Right lobe of liver (tissue), 6 donors: ENCODE data around the gene TSBP1. TPM values are rescaled to one million over a fixed set of nuclear protein-coding genes. Genes with fewer than 3 reads are reported as not detected.

ENCODE experiments used
- ATAC-seq, 4 donors: fragments of 200-7000 bp; cut with Tn5 transposase; one replicate each; pipeline ENCODE4 v1.9.1; 2020; ENCODE audit warnings: mild to moderate bottlenecking in 4 of 4, moderate library complexity in 4 of 4
- DNase-seq, 3 donors: peaks; one replicate each; pipeline ENCODE4 v3.0.0-alpha.2; 2020
- H3K27ac ChIP-seq, 3 donors: fragments of 200-600 bp; one replicate each; pipeline ENCODE4 v1.8.0; 2022
- H3K27me3 ChIP-seq, 2 donors: fragments of 200-600 bp; one replicate each; pipeline ENCODE4 v1.8.0; 2022
- H3K36me3 ChIP-seq, 4 donors: fragments of 200-600 bp; sonication (generic) in 1 of 4; one replicate each; pipeline versions ENCODE4 v1.5.1 to v1.8.0; 2017 to 2022; ENCODE audit warnings: control low read depth in 1 of 4
- H3K4me1 ChIP-seq, 4 donors: fragments of 200-600 bp; sonication (generic) in 1 of 4; one replicate each; pipeline versions ENCODE4 v1.5.1 to v1.8.0; 2017 to 2022; ENCODE audit warnings: control low read depth in 1 of 4
- H3K4me3 ChIP-seq, 3 donors: fragments of 200-600 bp; one replicate each; pipeline ENCODE4 v1.8.0; 2022
- H3K9me3 ChIP-seq, 4 donors: fragments of 200-600 bp; sonication (generic) in 1 of 4; one replicate each; pipeline versions ENCODE4 v1.5.1 to v1.8.0; 2017 to 2022; ENCODE audit warnings: control low read depth in 1 of 4
- POLR2A ChIP-seq: fragments of 450-650 bp; IDR thresholded peaks from one replicate; pipeline ENCODE4 v1.6.1; 2017; ENCODE audit warnings: antibody characterized with exemption, mild to moderate bottlenecking
- WGBS: methylation state at CpG from one replicate; pipeline ENCODE4 v1.1.6; 2018; ENCODE audit warnings: low coverage, low lambda C conversion rate; ENCODE audit not compliant: insufficient coverage; ENCODE audit errors: missing lambda C conversion rate; 5-methylcytosine and 5-hydroxymethylcytosine counted together
- intact Hi-C, 2 donors: fragments of 100-400 bp; cut with DNase I; formaldehyde crosslinking; loops; one replicate each; pipeline versions ENCODE4 v1.11.2 to v1.14.1; 2022
- total RNA-seq, 6 experiments: library from RNA; depleted of rRNA in 2 of 6; stranded (reverse); fragments of >200 nt in 2 of 6; fragmentation: NEBNext Ultra II Directional in 3 of 6; extraction: Animal tissue kit (Norgen Biotek cat#: 25700) in 3 of 6; gene quantifications; one replicate each; pipeline versions ENCODE4 v1.1.0 to v1.2.4, GENCODE V29; 2016 to 2023
- TF ChIP-seq, protein P1 (sequence below), 4 donors: fragments of 200-600 bp in 3 of 4; fragments of 450-650 bp in 1 of 4; IDR thresholded peaks; one replicate each; pipeline versions ENCODE4 v1.5.1 to v1.8.0; 2016 to 2022; ENCODE audit warnings: antibody characterized with exemption in 4 of 4, mild to moderate bottlenecking in 2 of 4
- donor health status: DM: no; HTN: yes; CAD: no.
- donor health status: DM: no; HTN: no; CAD: no.
- donor health status: DM: no; HTN: no; CAD: no.
- donor health status: DM: no; HTN: yes; CAD: no.
- donor health status: DM: no; HTN: yes; CAD: no.

The TSBP1 gene
- total RNA-seq, 6 experiments from 2014 or later: not detected

DNA sequence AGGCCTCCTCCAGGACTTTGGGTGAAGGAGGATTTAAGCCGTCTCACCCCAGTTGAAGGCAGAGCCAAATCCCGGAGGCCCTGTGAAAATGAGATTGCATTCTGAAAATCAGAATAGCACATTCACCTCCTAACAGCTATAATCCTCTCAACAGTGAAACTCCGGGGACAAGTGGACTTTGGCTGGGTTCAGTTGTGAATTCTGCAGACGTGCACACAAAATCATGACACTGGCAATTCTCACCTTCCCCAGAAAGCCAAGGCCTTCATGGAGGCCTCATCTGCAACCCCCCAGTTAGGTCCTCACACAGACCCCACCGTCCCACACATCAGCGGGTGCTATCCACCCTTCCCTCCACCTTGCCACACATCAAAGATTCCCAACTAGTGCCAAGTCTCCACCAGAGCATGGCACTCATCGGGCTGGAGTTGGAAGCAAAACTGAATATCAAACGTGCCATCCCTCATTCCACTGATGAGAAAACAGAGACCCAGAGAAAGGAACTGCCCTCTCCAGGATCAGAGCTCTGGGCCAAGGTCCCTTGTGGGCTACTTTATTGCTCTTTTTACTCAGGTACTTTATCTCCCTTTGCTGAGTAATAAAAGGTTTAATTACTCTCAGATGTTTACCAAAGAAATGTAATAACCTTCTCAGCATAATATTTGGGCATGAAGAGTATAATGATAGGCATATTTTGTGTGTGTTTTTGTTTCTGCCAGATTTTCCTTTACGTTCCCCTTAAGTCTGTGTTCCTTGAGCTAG lies 40.0 kb upstream of the TSBP1 start:
- H3K9me3 ChIP-seq: no peaks in the 10 kb centered on the region
- no peak overlapping the region for H3K4me3 ChIP-seq
- TF ChIP-seq POLR2A: no peak
- TF ChIP-seq, protein P1, sequence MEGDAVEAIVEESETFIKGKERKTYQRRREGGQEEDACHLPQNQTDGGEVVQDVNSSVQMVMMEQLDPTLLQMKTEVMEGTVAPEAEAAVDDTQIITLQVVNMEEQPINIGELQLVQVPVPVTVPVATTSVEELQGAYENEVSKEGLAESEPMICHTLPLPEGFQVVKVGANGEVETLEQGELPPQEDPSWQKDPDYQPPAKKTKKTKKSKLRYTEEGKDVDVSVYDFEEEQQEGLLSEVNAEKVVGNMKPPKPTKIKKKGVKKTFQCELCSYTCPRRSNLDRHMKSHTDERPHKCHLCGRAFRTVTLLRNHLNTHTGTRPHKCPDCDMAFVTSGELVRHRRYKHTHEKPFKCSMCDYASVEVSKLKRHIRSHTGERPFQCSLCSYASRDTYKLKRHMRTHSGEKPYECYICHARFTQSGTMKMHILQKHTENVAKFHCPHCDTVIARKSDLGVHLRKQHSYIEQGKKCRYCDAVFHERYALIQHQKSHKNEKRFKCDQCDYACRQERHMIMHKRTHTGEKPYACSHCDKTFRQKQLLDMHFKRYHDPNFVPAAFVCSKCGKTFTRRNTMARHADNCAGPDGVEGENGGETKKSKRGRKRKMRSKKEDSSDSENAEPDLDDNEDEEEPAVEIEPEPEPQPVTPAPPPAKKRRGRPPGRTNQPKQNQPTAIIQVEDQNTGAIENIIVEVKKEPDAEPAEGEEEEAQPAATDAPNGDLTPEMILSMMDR (IDR thresholded peaks at IDR 0.05): no peak
- DNase-seq (no peak), ATAC-seq (no peak)
- no peaks in the 10 kb centered on the region for H3K27me3 ChIP-seq
- no peaks in the 10 kb centered on the region for H3K36me3 ChIP-seq
- H3K4me1 ChIP-seq: no peaks in the 10 kb centered on the region
- intact Hi-C loops: loop anchor here in 1 of 2 donors (5.0 to 10.0 kb wide), 2 partner anchors 291 to 383 kb away; no protein-coding TSS in a partner anchor
- WGBS: 41% methylated on average over 7 of the region's 9 CpGs
- H3K27ac ChIP-seq: no peak overlapping the region

DNA sequence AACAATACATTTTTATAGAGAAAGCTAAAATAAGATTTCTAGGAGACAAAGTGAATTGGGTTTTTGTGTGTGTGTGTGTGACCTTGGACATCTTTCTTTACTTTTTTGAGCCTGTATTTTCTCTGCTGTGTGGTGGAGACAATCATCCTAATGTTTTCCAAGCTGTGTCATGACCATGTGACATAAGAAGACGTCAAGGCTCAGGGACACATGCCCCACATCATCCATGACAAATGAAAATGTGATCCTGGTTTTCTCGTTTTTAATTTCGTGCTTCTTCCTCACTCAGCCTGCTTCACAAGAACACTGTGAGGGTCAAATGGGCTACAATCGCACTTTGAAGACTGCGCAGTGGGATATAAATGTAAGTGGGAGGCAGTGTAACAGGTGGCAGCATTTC lies 39.2 kb upstream of the TSBP1 start:
- intact Hi-C loops: loop anchor here in 1 of 2 donors (5.0 to 10.0 kb wide), 2 partner anchors 291 to 384 kb away; no protein-coding TSS in a partner anchor
- Histone ChIP-seq H3K36me3 (no peaks in the 10 kb centered on the region), H3K27me3 (no peaks in the 10 kb centered on the region), H3K4me3 (no peak overlapping the region), H3K4me1 (no peaks in the 10 kb centered on the region), H3K9me3 (no peaks in the 10 kb centered on the region), H3K27ac (no peak overlapping the region)
- ATAC-seq (no peak), DNase-seq (no peak)
- TF ChIP-seq, protein P1 (IDR thresholded peaks at IDR 0.05): no peak
- TF ChIP-seq POLR2A: no peak
- WGBS: 42% methylated on average over 5 of the region's 5 CpGs

GRCh38 chr6:32406857-32407256 lies 35.2 kb upstream of the TSBP1 start, which contains the start of gene BTNL2:
Gene BTNL2, minus strand, starts transcription at chr6:32407181. Its CDS starts 58 bp downstream, at chr6:32407123.
- Histone ChIP-seq H3K4me1 (no peaks in the 10 kb centered on the region), H3K4me3 (no peak within 1 kb of the TSS), H3K27me3 (no peaks in the 10 kb centered on the region), H3K36me3 (no peaks in the 10 kb centered on the region), H3K27ac (no peak within 1 kb of the TSS), H3K9me3 (no peaks in the 10 kb centered on the region)
- 45% methylated on average over 2 of the region's 4 CpGs for WGBS
- ATAC-seq: no peak
- DNase-seq: no peak
- intact Hi-C loops: no loop called here
- TF ChIP-seq POLR2A: no peak
- TF ChIP-seq, protein P1 (IDR thresholded peaks at IDR 0.05): no peak

- no peaks in the 10 kb centered on the region for H3K9me3 ChIP-seq
- H3K27me3 ChIP-seq: no peaks in the 10 kb centered on the region
- TF ChIP-seq POLR2A: no peak
- TF ChIP-seq, protein P1 (IDR thresholded peaks at IDR 0.05): no peak
- DNase-seq (no peak), ATAC-seq (no peak)
- no peak overlapping the region for H3K27ac ChIP-seq
- H3K36me3 ChIP-seq: no peaks in the 10 kb centered on the region
- H3K4me3 ChIP-seq: no peak overlapping the region
- 74% methylated on average over 9 of the region's 9 CpGs for WGBS
- no peaks in the 10 kb centered on the region for H3K4me1 ChIP-seq
- intact Hi-C loops: no loop called here
Measured at GRCh38 chr6:32406197-32406596, 34.5 kb upstream of the TSBP1 start.
